NCI-H2227 (cell line): ENCODE data around the gene SSH3.

ENCODE experiments used
- DNase-seq: peaks from one replicate; lab custom pipeline; 2025; ENCODE audit not compliant: unreplicated experiment; lab: John Stamatoyannopoulos, UW

SSH3 gene

GRCh38 chr11:67357831-67358670 lies 54.7 kb downstream of the SSH3 start:
- DNase-seq, result no peak
